Natural killer cell (primary cell): ENCODE results near the gene MAPK8IP1. TPM values are rescaled to one million over a fixed set of nuclear protein-coding genes. Genes with fewer than 3 reads are reported as not detected.

Source experiments
- ATAC-seq, 3 donors: fragments of 150-1000 bp in 2 of 3; fragments of 200-7000 bp in 1 of 3; cut with Tn5 transposase; 1 replicate in 1 of 3; 2 replicates in 2 of 3; pipeline ENCODE4 v1.10.0; 2021; ENCODE audit warnings: mild to moderate bottlenecking in 2 of 3, moderate library complexity in 2 of 3
- DNase-seq, 2 donors: peaks; one replicate each; pipeline versions ENCODE4 v3.0.0 to v3.0.0-alpha.2; 2013 to 2021; ENCODE audit warnings: mixed read lengths in 1 of 2
- H3K27ac ChIP-seq: one replicate; pipeline ENCODE4 v1.5.1; 2013; ENCODE audit warnings: mild to moderate bottlenecking, low read length
- H3K27me3 ChIP-seq: one replicate; pipeline ENCODE4 v1.6.1; 2013; ENCODE audit warnings: low read length; ENCODE audit not compliant: control insufficient read depth, insufficient read depth
- H3K36me3 ChIP-seq: one replicate; pipeline ENCODE4 v1.6.1; 2013; ENCODE audit warnings: low read length; ENCODE audit not compliant: control insufficient read depth, insufficient read depth
- H3K4me1 ChIP-seq: one replicate; pipeline ENCODE4 v1.6.1; 2013; ENCODE audit warnings: low read length; ENCODE audit not compliant: control insufficient read depth, insufficient read depth
- H3K4me3 ChIP-seq: one replicate; pipeline ENCODE4 v1.5.1; 2013; ENCODE audit warnings: low read length
- H3K9me3 ChIP-seq: one replicate; pipeline ENCODE4 v1.6.1; 2013; ENCODE audit warnings: low read length; ENCODE audit not compliant: control insufficient read depth, insufficient read depth
- H3K27ac Mint-ChIP-seq, 2 donors: one replicate each; pipeline ENCODE4 v1.8.0; 2022; ENCODE audit warnings: mild to moderate bottlenecking in 2 of 2, mixed read lengths in 2 of 2, moderate library complexity in 1 of 2
- H3K27me3 Mint-ChIP-seq, 2 donors: one replicate each; pipeline ENCODE4 v1.8.0; 2022; ENCODE audit warnings: low read depth in 2 of 2, mixed read lengths in 2 of 2
- H3K36me3 Mint-ChIP-seq: one replicate; pipeline ENCODE4 v1.8.0; 2022; ENCODE audit warnings: mixed read lengths
- H3K4me1 Mint-ChIP-seq, 2 donors: one replicate each; pipeline ENCODE4 v1.8.0; 2022; ENCODE audit warnings: mixed read lengths in 2 of 2
- H3K4me3 Mint-ChIP-seq: one replicate; pipeline ENCODE4 v1.8.0; 2022; ENCODE audit warnings: mild to moderate bottlenecking, moderate library complexity, mixed read lengths
- H3K9me3 Mint-ChIP-seq, 2 donors: one replicate each; pipeline ENCODE4 v1.8.0; 2022; ENCODE audit warnings: mixed read lengths in 2 of 2
- CTCF ChIP-seq: fragments of 200-600 bp; IDR thresholded peaks from one replicate; pipeline ENCODE4 v1.8.0; 2022; ENCODE audit warnings: antibody characterized with exemption
- WGBS: methylation state at CpG from one replicate; pipeline ENCODE4 v1.1.7; 2013; ENCODE audit warnings: missing lambda C conversion rate; ENCODE audit not compliant: insufficient coverage; 5-methylcytosine and 5-hydroxymethylcytosine counted together
- intact Hi-C: fragments of 100-400 bp; cut with micrococcal nuclease; formaldehyde crosslinking; loops from one replicate; pipeline ENCODE4 v1.14.2; 2022
- total RNA-seq, 4 donors: library from RNA; stranded (reverse); fragments of 120-200 nt in 1 of 4; gene quantifications; one replicate each; pipeline versions ENCODE4 v1.2.3 to v1.2.4, GENCODE V29; 2013 to 2022

MAPK8IP1 gene
- total RNA-seq, 3 donors from 2014 or later (not counting 1 experiment from before 2014, with no cell fraction given) = 9.7 to 21.5 (median 13.9) TPM

GRCh38 chr11:45858751-45859398 lies 26.6 kb upstream of the MAPK8IP1 start:
- H3K27ac Mint-ChIP-seq = peak overlapping the region in 1 of 2 donors; percentile 58
- no peak for TF ChIP-seq CTCF
- Histone ChIP-seq H3K9me3 (no peaks in the 10 kb centered on the region), H3K4me3 (no peak overlapping the region), H3K36me3 (peaks cover 76% of the 10 kb centered on the region), H3K27ac (no peak overlapping the region), H3K4me1 (peaks cover 3% of the 10 kb centered on the region), H3K27me3 (no peaks in the 10 kb centered on the region)
- WGBS = 95% methylated on average over 5 of the region's 5 CpGs
- H3K27me3 Mint-ChIP-seq = no peaks in the 10 kb centered on the region
- intact Hi-C loops = no loop called here
- peaks cover 7% of the 10 kb centered on the region for H3K36me3 Mint-ChIP-seq
- H3K9me3 Mint-ChIP-seq = no peaks in the 10 kb centered on the region
- DNase-seq (no peak), ATAC-seq (no peak)
- H3K4me1 Mint-ChIP-seq = peaks cover 0 to 5% of the 10 kb centered on the region in 2 donors
- H3K4me3 Mint-ChIP-seq = no peak overlapping the region

GRCh38 chr11:45859661-45860140 lies 25.8 kb upstream of the MAPK8IP1 start:
- Histone ChIP-seq H3K4me3 (no peak overlapping the region), H3K27me3 (no peaks in the 10 kb centered on the region), H3K27ac (no peak overlapping the region), H3K9me3 (no peaks in the 10 kb centered on the region), H3K4me1 (peaks cover 3% of the 10 kb centered on the region), H3K36me3 (peaks cover 79% of the 10 kb centered on the region)
- ATAC-seq (no peak), DNase-seq (no peak)
- Mint-ChIP-seq H3K27ac (no peak overlapping the region), H3K4me1 (peaks cover 0 to 5% of the 10 kb centered on the region in 2 donors), H3K9me3 (no peaks in the 10 kb centered on the region), H3K36me3 (peaks cover 7% of the 10 kb centered on the region), H3K27me3 (no peaks in the 10 kb centered on the region), H3K4me3 (no peak overlapping the region)
- WGBS = 98% methylated on average over 12 of the region's 12 CpGs
- no peak for TF ChIP-seq CTCF
- intact Hi-C loops = no loop called here

GRCh38 chr11:45860348-45860747 lies 25.1 kb upstream of the MAPK8IP1 start:
- H3K27ac ChIP-seq = no peak overlapping the region
- WGBS = 100% methylated on average over 5 of the region's 5 CpGs
- Mint-ChIP-seq H3K4me1 (peaks cover 0 to 5% of the 10 kb centered on the region in 2 donors), H3K4me3 (no peak overlapping the region), H3K27me3 (no peaks in the 10 kb centered on the region), H3K9me3 (no peaks in the 10 kb centered on the region), H3K27ac (no peak overlapping the region), H3K36me3 (peaks cover 7% of the 10 kb centered on the region)
- H3K4me3 ChIP-seq = no peak overlapping the region
- H3K27me3 ChIP-seq = no peaks in the 10 kb centered on the region
- H3K9me3 ChIP-seq = no peaks in the 10 kb centered on the region
- TF ChIP-seq CTCF = no peak
- DNase-seq = no peak
- H3K36me3 ChIP-seq = peaks cover 84% of the 10 kb centered on the region
- H3K4me1 ChIP-seq = peaks cover 3% of the 10 kb centered on the region
- intact Hi-C loops = no loop called here
- ATAC-seq = no peak
